HepG2 (cell line): ENCODE results near the gene ZBTB7A. TPM values are rescaled to one million over a fixed set of nuclear protein-coding genes. Genes with fewer than 3 reads are reported as not detected.

Experiments
- CEBPB ChIP-seq: IDR thresholded peaks from 2 replicates; pipeline ENCODE4 v1.6.1; 2011; ENCODE audit warnings: low read depth, low read length, improper control_type of control experiment, borderline replicate concordance
- CENPT ChIP-seq: sonication (generic); formaldehyde crosslinking; IDR thresholded peaks from 2 replicates; pipeline ENCODE4 v1.8.0; 2022; ENCODE audit warnings: low read depth, mild to moderate bottlenecking, moderate library complexity, missing genetic modification reagents
- GATA4 ChIP-seq: sonication (generic); IDR thresholded peaks from 2 replicates; pipeline ENCODE4 v1.6.1; 2016; ENCODE audit warnings: antibody characterized with exemption, low read depth, borderline replicate concordance
- GFI1 ChIP-seq: sonication (generic); formaldehyde crosslinking; IDR thresholded peaks from 2 replicates; pipeline ENCODE4 v1.5.0; 2020; ENCODE audit warnings: missing genetic modification reagents, mild to moderate bottlenecking, borderline replicate concordance
- HNF4G ChIP-seq, 2 experiments: sonication (generic) in 1 of 2; formaldehyde crosslinking in 1 of 2; IDR thresholded peaks; 2 replicates each; pipeline versions ENCODE4 v1.4.0 to v1.6.1; 2011 to 2020; ENCODE audit warnings: borderline replicate concordance in 2 of 2, low read depth in 2 of 2, mild to moderate bottlenecking in 2 of 2, low read length in 1 of 2, missing genetic modification reagents in 1 of 2, moderate library complexity in 1 of 2
- KAT8 ChIP-seq: IDR thresholded peaks from 2 replicates; pipeline ENCODE4 v1.6.1; 2016; ENCODE audit warnings: missing genetic modification reagents, missing compliant biosample characterization
- MEIS2 ChIP-seq: sonication (generic); formaldehyde crosslinking; IDR thresholded peaks from 2 replicates; pipeline ENCODE4 v1.9.0; 2021; ENCODE audit warnings: mild to moderate bottlenecking, missing genetic modification reagents
- POLR2AphosphoS2 ChIP-seq: IDR thresholded peaks from 2 replicates; pipeline ENCODE4 v1.6.1; 2011; ENCODE audit warnings: low read depth, low read length, improper control_type of control experiment
- ZNF256 ChIP-seq: sonication (generic); formaldehyde crosslinking; conservative IDR thresholded peaks from 2 replicates; pipeline ENCODE4 v1.4.0; 2020; ENCODE audit warnings: missing genetic modification reagents
- ZNF772 ChIP-seq: sonication (generic); formaldehyde crosslinking; IDR thresholded peaks from 2 replicates; pipeline ENCODE4 v1.5.0; 2020; ENCODE audit warnings: mild to moderate bottlenecking, missing genetic modification reagents
- polyA plus RNA-seq, 8 experiments: library from polyadenylated mRNA; depleted of rRNA in 3 of 8; stranded (reverse) in 7 of 8; unstranded in 1 of 8; fragments of >200 nt; fragmentation: Illumina TruSeq in 4 of 8; extraction: Trizol in 4 of 8; gene quantifications; 2 replicates each; pipeline versions ENCODE4 v1.2.1 to v1.2.3, GENCODE V29; 2011 to 2016; ENCODE audit warnings: low read depth in 4 of 8, missing spikeins in 1 of 8, mixed read lengths in 1 of 8; ENCODE audit not compliant: insufficient read depth in 1 of 8
- total RNA-seq, 5 experiments: library from RNA; depleted of rRNA; stranded (reverse); fragments of >200 nt; fragmentation: Illumina TruSeq; extraction: Trizol; gene quantifications; 2 replicates each; pipeline ENCODE4 v1.2.3, GENCODE V29; 2016; ENCODE audit warnings: low read depth in 1 of 5
- TF ChIP-seq, protein P1 (sequence below): sonication (generic); formaldehyde crosslinking; IDR thresholded peaks from 2 replicates; pipeline ENCODE4 v1.8.0; 2022; ENCODE audit warnings: mild to moderate bottlenecking, missing genetic modification reagents, moderate library complexity
- TF ChIP-seq, protein P2 (sequence below): sonication (generic); formaldehyde crosslinking; IDR thresholded peaks from 2 replicates; pipeline ENCODE4 v1.4.0; 2020; ENCODE audit warnings: missing genetic modification reagents

Gene ZBTB7A
- total and polyA plus RNA-seq, 2 of the 13 experiments (the other 11 are each of a cell fraction or from before 2014, with no cell fraction given): 3.6 to 4.0 TPM

DNA sequence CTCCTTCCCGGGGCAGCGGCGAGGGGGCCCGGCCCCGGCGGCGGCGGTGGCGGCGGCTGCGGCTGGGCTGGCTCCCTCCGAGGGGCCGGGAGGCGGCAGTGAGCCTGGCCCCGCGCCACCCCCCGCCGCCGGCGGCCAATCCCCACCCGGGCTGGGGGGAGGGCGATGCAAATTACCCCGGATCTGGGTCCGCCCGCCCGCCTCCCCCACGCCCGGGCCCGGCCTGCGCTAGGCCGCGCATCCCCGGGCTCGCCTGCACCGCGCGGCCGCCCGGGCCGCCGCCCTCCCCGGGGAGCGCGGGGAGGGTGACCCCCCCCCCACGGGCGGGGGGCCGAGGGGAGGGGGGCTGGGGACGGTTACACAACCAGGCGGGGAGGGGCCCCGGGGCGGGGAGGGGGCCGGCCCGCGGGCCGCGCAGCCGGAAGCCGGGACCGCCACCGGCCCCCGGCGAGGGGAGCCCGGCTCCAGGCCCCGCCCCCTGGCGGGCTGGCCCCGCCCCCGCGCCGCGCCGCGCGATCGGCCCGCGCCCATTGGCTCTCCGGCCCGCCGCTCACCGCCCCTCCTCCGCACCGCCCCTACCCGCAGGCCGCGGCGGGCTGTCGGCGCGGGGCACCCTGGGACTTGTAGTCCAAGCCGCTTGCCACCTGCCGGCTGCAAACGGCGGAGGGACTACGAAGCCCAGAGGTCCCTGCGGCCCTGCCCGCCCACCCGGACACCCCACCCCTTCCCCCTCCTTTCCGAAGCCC is 1.1 kb downstream of the ZBTB7A start (continued):
- TF ChIP-seq GFI1 (CRISPR knock-in tag) (no peak), CEBPB (no peak), HNF4G (IDR thresholded peaks at IDR 0.05; ENCODE audit: borderline replicate concordance, low read depth, low read length) (no peak), HNF4G (CRISPR knock-in tag; IDR thresholded peaks at IDR 0.05; ENCODE audit: borderline replicate concordance, low read depth) (no peak), ZNF256 (no peak), POLR2AphosphoS2 (no peak), CENPT (CRISPR knock-in tag) (no peak), GATA4 (no peak), KAT8 (CRISPR knock-in tag) (0 out of 2 replicates have a peak, but pooled peaks have one; percentile 22), ZNF772 (CRISPR knock-in tag) (no peak), MEIS2 (CRISPR knock-in tag) (0 out of 2 replicates have a peak, but pooled peaks have one; percentile 37)
- TF ChIP-seq, protein P1, sequence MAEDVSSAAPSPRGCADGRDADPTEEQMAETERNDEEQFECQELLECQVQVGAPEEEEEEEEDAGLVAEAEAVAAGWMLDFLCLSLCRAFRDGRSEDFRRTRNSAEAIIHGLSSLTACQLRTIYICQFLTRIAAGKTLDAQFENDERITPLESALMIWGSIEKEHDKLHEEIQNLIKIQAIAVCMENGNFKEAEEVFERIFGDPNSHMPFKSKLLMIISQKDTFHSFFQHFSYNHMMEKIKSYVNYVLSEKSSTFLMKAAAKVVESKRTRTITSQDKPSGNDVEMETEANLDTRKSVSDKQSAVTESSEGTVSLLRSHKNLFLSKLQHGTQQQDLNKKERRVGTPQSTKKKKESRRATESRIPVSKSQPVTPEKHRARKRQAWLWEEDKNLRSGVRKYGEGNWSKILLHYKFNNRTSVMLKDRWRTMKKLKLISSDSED (CRISPR knock-in tag): no peak
- TF ChIP-seq, protein P2, sequence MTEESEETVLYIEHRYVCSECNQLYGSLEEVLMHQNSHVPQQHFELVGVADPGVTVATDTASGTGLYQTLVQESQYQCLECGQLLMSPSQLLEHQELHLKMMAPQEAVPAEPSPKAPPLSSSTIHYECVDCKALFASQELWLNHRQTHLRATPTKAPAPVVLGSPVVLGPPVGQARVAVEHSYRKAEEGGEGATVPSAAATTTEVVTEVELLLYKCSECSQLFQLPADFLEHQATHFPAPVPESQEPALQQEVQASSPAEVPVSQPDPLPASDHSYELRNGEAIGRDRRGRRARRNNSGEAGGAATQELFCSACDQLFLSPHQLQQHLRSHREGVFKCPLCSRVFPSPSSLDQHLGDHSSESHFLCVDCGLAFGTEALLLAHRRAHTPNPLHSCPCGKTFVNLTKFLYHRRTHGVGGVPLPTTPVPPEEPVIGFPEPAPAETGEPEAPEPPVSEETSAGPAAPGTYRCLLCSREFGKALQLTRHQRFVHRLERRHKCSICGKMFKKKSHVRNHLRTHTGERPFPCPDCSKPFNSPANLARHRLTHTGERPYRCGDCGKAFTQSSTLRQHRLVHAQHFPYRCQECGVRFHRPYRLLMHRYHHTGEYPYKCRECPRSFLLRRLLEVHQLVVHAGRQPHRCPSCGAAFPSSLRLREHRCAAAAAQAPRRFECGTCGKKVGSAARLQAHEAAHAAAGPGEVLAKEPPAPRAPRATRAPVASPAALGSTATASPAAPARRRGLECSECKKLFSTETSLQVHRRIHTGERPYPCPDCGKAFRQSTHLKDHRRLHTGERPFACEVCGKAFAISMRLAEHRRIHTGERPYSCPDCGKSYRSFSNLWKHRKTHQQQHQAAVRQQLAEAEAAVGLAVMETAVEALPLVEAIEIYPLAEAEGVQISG (CRISPR knock-in tag): peak; percentile 66; the same call in 1 of the 2 replicates
